ENCODE measurements around the gene OR2H2. TPM values are rescaled to one million over a fixed set of nuclear protein-coding genes. Genes with fewer than 3 reads are reported as not detected.

The OR2H2 gene
- total and polyA plus RNA-seq, 2 of the 13 experiments (the other 11 are each of a cell fraction or from before 2014, with no cell fraction given): not detected

DNA sequence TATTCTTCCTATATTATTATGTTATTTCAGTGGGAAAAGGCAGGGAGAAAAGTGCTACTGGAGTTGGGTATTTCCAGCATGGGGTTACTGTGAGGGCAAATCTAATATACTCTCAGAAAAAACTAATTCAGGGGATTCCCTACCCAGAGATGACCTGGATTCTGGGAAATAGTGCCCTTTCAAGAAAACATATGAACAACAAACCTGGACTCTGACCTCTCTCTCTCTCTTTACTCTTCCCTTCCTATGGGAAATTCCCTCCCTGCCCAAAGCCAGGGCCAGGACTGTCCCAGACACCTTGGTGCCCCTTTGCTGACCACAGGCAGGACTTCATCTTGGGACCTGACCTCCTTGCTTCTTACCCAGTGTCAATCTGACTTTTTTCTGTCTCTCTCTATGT is 23.8 kb upstream of the OR2H2 start (continued):
- no peak for TF ChIP-seq TIGD3 (CRISPR knock-in tag; IDR thresholded peaks at IDR 0.05; ENCODE audit: borderline replicate concordance)
- no peak for TF ChIP-seq ZNF382 (CRISPR knock-in tag; IDR thresholded peaks at IDR 0.05; ENCODE audit: borderline replicate concordance)
- no peak for TF ChIP-seq ZSCAN5A (CRISPR knock-in tag; IDR thresholded peaks at IDR 0.05; ENCODE audit: borderline replicate concordance)
- TF ChIP-seq, protein P1, sequence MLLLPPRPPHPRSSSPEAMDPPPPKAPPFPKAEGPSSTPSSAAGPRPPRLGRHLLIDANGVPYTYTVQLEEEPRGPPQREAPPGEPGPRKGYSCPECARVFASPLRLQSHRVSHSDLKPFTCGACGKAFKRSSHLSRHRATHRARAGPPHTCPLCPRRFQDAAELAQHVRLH (CRISPR knock-in tag; IDR thresholded peaks at IDR 0.05; ENCODE audit: borderline replicate concordance, low read depth): no peak
- no peak for TF ChIP-seq ADNP (CRISPR knock-in tag; IDR thresholded peaks at IDR 0.05)
- TF ChIP-seq ZNF180 (CRISPR knock-in tag; IDR thresholded peaks at IDR 0.05; ENCODE audit: borderline replicate concordance, low read depth): no peak
- TF ChIP-seq CREM (IDR thresholded peaks at IDR 0.05): peak; percentile 64
- no peak for TF ChIP-seq CREM (CRISPR knock-in tag; IDR thresholded peaks at IDR 0.05)
- no peak for TF ChIP-seq ZNF83 (CRISPR knock-in tag; IDR thresholded peaks at IDR 0.05; ENCODE audit: borderline replicate concordance)
- no peak for TF ChIP-seq PATZ1 (CRISPR knock-in tag; IDR thresholded peaks at IDR 0.05)
- TF ChIP-seq PHF21A (CRISPR knock-in tag; IDR thresholded peaks at IDR 0.05): peak; percentile 59; the same call in 1 of the 2 replicates
- 0 out of 2 replicates have a peak, but pooled peaks have one; percentile 21 for TF ChIP-seq HNF1B (CRISPR knock-in tag; IDR thresholded peaks at IDR 0.05)
- TF ChIP-seq FOXP1 (IDR thresholded peaks at IDR 0.05): no peak
- TF ChIP-seq FOXP1 (CRISPR knock-in tag; IDR thresholded peaks at IDR 0.05): 0 out of 2 replicates have a peak, but pooled peaks have one; percentile 24
- no peak for TF ChIP-seq NONO (IDR thresholded peaks at IDR 0.05)
- TF ChIP-seq NONO (CRISPR knock-in tag; conservative IDR thresholded peaks at IDR 0.05): no peak
- TF ChIP-seq ZNF484 (CRISPR knock-in tag; IDR thresholded peaks at IDR 0.05; ENCODE audit: borderline replicate concordance, low read depth): no peak
- TF ChIP-seq ZGPAT (CRISPR knock-in tag; IDR thresholded peaks at IDR 0.05): peak; percentile 38; the same call in 1 of the 2 replicates
- no peak for TF ChIP-seq NCOA5 (CRISPR knock-in tag; IDR thresholded peaks at IDR 0.05)
- TF ChIP-seq, protein P2, sequence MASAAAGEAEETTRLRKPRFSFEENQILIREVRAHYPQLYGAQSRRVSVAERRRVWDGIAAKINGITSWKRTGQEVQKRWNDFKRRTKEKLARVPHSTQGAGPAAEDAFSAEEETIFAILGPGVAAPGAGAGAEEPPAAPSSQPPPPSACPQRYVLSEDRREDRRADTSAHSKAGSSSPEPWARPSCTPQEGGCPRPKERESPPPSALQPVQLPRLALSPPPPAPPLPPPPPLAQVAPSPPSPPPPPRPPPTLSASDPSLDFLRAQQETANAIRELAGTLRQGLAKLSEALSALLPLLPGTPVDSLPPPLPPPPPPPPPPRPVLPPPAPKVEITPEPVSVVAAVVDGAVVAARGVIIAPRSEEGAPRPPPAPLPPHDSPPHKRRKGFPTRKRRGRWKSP (CRISPR knock-in tag; IDR thresholded peaks at IDR 0.05): no peak
- TF ChIP-seq ZNF431 (CRISPR knock-in tag; IDR thresholded peaks at IDR 0.05; ENCODE audit: borderline replicate concordance, low read depth): no peak
- TF ChIP-seq ISL2 (CRISPR knock-in tag; IDR thresholded peaks at IDR 0.05): peak; percentile 18; the same call in 1 of the 2 replicates

Data from HepG2 (cell line).